HepG2 (cell line): ENCODE results near the gene RASSF6. TPM values are rescaled to one million over a fixed set of nuclear protein-coding genes. Genes with fewer than 3 reads are reported as not detected.

Experiments used
- ATAC-seq: fragments of 200-7000 bp; cut with Tn5 transposase; 3 replicates; pipeline ENCODE4 v1.9.1; 2020; ENCODE audit warnings: mild to moderate bottlenecking, moderate library complexity
- BruUV-seq: library from RNA; stranded (reverse); fragments of 400-500 nt; replicated peaks from 2 replicates; lab custom pipeline; 2021; lab: Mats Ljungman, UMichigan
- CTCF ChIA-PET: fragments of 300-600 bp; formaldehyde crosslinking; extraction: SDS; loops from one replicate; lab custom pipeline; 2021; ENCODE audit warnings: low total read pairs, inconsistent platforms, low intra/inter-chr PET ratio; lab: Yijun Ruan, JAX
- POLR2A ChIA-PET: fragments of 350-600 bp; sonication (Branson Sonifier 250); formaldehyde crosslinking; loops from one replicate; lab custom pipeline; 2020; ENCODE audit warnings: antibody characterized with exemption, inconsistent platforms; lab: Yijun Ruan, JAX
- DNase-seq: peaks from one replicate; pipeline ENCODE4 v3.0.0-alpha.2; 2015; ENCODE audit warnings: low spot score
- FAIRE-seq: peaks from 3 replicates; lab custom pipeline; 2011; peaks lifted over from hg19 to GRCh38; lab: Jason Lieb, UNC
- H2AFZ ChIP-seq: one replicate; pipeline ENCODE4 v1.6.1; 2011; ENCODE audit warnings: low read length, inconsistent platforms
- H3K27ac ChIP-seq: fragments of 300-600 bp; 3 replicates; pipeline ENCODE4 v1.8.0; 2011; ENCODE audit warnings: mixed run types, mild to moderate bottlenecking, mixed read lengths, low read length, inconsistent platforms; ENCODE audit not compliant: insufficient read depth; ENCODE audit errors: extremely low read length
- H3K27me3 ChIP-seq, 2 experiments: fragments of 200-600 bp in 1 of 2; 2 replicates in 1 of 2; 3 replicates in 1 of 2; pipeline versions ENCODE4 v1.6.0 to v1.8.0; 2011; ENCODE audit warnings: low read length in 2 of 2, mild to moderate bottlenecking in 2 of 2, moderate library complexity in 2 of 2, inconsistent platforms in 1 of 2; ENCODE audit not compliant: insufficient read depth in 2 of 2, control insufficient read depth in 1 of 2
- H3K36me3 ChIP-seq, 2 experiments: fragments of 200-600 bp in 1 of 2; replicated peaks in 1 of 2; 2 replicates in 1 of 2; 3 replicates in 1 of 2; pipeline versions ENCODE4 v1.5.1 to v1.8.0; 2011; ENCODE audit warnings: low read length in 2 of 2, inconsistent platforms in 1 of 2; ENCODE audit not compliant: insufficient read depth in 2 of 2, control insufficient read depth in 1 of 2
- H3K4me1 ChIP-seq: 2 replicates; pipeline ENCODE4 v1.5.1; 2012; ENCODE audit warnings: low read length, inconsistent platforms; ENCODE audit not compliant: insufficient read depth
- H3K4me2 ChIP-seq: 2 replicates; pipeline ENCODE4 v1.6.0; 2011; ENCODE audit warnings: low read depth, low read length, inconsistent platforms
- H3K4me3 ChIP-seq, 3 experiments: fragments of 200-600 bp in 1 of 3; sonication (generic), shearing (Covaris generic) in 1 of 3; replicated peaks in 1 of 3; 2 replicates each; pipeline ENCODE4 v1.5.1; 2011 to 2016; ENCODE audit warnings: low read length in 3 of 3, inconsistent platforms in 2 of 3, low read depth in 2 of 3, mild to moderate bottlenecking in 2 of 3, control low read depth in 1 of 3, mixed read lengths in 1 of 3; ENCODE audit not compliant: insufficient read depth in 1 of 3
- H3K79me2 ChIP-seq: one replicate; pipeline ENCODE4 v1.6.1; 2011; ENCODE audit warnings: low read length, inconsistent platforms; ENCODE audit not compliant: insufficient read depth
- H3K9ac ChIP-seq: 2 replicates; pipeline ENCODE4 v1.6.0; 2011; ENCODE audit warnings: mild to moderate bottlenecking, low read depth, low read length, inconsistent platforms; ENCODE audit not compliant: insufficient read depth
- H3K9me3 ChIP-seq: 2 replicates; pipeline ENCODE4 v1.5.1; 2012; ENCODE audit warnings: mild to moderate bottlenecking, low read length
- H4K20me1 ChIP-seq: 2 replicates; pipeline ENCODE4 v1.6.0; 2011; ENCODE audit warnings: inconsistent platforms, mild to moderate bottlenecking, low read length, moderate library complexity; ENCODE audit not compliant: insufficient read depth
- MATR3 ChIP-seq: sonication (generic); formaldehyde crosslinking; IDR thresholded peaks from 2 replicates; pipeline ENCODE4 v1.4.0; 2020; ENCODE audit warnings: missing genetic modification reagents
- MAZ ChIP-seq, 2 experiments: sonication (generic) in 1 of 2; formaldehyde crosslinking in 1 of 2; IDR thresholded peaks; 2 replicates each; pipeline versions ENCODE4 v1.5.0 to v1.6.1; 2012 to 2020; ENCODE audit warnings: low read depth in 2 of 2, mild to moderate bottlenecking in 2 of 2, borderline replicate concordance in 1 of 2, improper control_type of control experiment in 1 of 2, low read length in 1 of 2, missing genetic modification reagents in 1 of 2, moderate library complexity in 1 of 2
- PHB2 ChIP-seq: fragments of 450-650 bp; IDR thresholded peaks from 2 replicates; pipeline ENCODE4 v1.6.1; 2018; ENCODE audit not compliant: partially characterized antibody
- PRDM4 ChIP-seq: sonication (generic); formaldehyde crosslinking; IDR thresholded peaks from 2 replicates; pipeline ENCODE4 v1.9.0; 2021; ENCODE audit warnings: missing genetic modification reagents, borderline replicate concordance
- TCF7L2 ChIP-seq: IDR thresholded peaks from 2 replicates; pipeline ENCODE4 v1.6.1; 2011; ENCODE audit warnings: mild to moderate bottlenecking, low read depth, low read length, moderate library complexity
- ZBTB38 ChIP-seq: sonication (generic); formaldehyde crosslinking; IDR thresholded peaks from 2 replicates; pipeline ENCODE4 v1.5.1; 2020; ENCODE audit warnings: mild to moderate bottlenecking, missing genetic modification reagents
- ZNF329 ChIP-seq: sonication (generic); formaldehyde crosslinking; IDR thresholded peaks from 2 replicates; pipeline ENCODE4 v1.9.0; 2021; ENCODE audit warnings: low read depth, mild to moderate bottlenecking, missing genetic modification reagents
- ZNF382 ChIP-seq: sonication (generic); formaldehyde crosslinking; IDR thresholded peaks from 2 replicates; pipeline ENCODE4 v1.5.0; 2020; ENCODE audit warnings: missing genetic modification reagents, mild to moderate bottlenecking, borderline replicate concordance
- ZNF460 ChIP-seq: sonication (generic); formaldehyde crosslinking; IDR thresholded peaks from 2 replicates; pipeline ENCODE4 v1.5.1; 2020; ENCODE audit warnings: missing genetic modification reagents, mild to moderate bottlenecking, borderline replicate concordance
- ZNF607 ChIP-seq: sonication (generic); formaldehyde crosslinking; IDR thresholded peaks from 2 replicates; pipeline ENCODE4 v1.5.1; 2020; ENCODE audit warnings: missing genetic modification reagents, mild to moderate bottlenecking, borderline replicate concordance
- ZNF619 ChIP-seq: sonication (generic); formaldehyde crosslinking; IDR thresholded peaks from 2 replicates; pipeline ENCODE4 v1.4.0; 2020; ENCODE audit warnings: mild to moderate bottlenecking, missing genetic modification reagents
- ZNF746 ChIP-seq: sonication (generic); formaldehyde crosslinking; IDR thresholded peaks from 2 replicates; pipeline ENCODE4 v1.8.0; 2022; ENCODE audit warnings: mild to moderate bottlenecking, missing genetic modification reagents
- ZSCAN22 ChIP-seq: sonication (generic); formaldehyde crosslinking; IDR thresholded peaks from 2 replicates; pipeline ENCODE4 v1.4.0; 2020; ENCODE audit warnings: mild to moderate bottlenecking, missing genetic modification reagents
- WGBS: methylation state at CpG from one replicate; pipeline ENCODE4 v1.1.6; 2017; ENCODE audit warnings: low lambda C conversion rate; 5-methylcytosine and 5-hydroxymethylcytosine counted together
- in situ Hi-C: cut with HindIII; loops from 2 replicates; pipeline ENCODE4 v1.10.0; 2017; ENCODE audit warnings: low pct_unique_long_range_greater_than_20kb; ENCODE audit not compliant: extremely low pct_ligation_motif_present
- intact Hi-C: fragments of 100-400 bp; cut with micrococcal nuclease; formaldehyde crosslinking; loops from one replicate; pipeline ENCODE4 v1.10.0; 2022; ENCODE audit not compliant: unreplicated experiment
- polyA plus RNA-seq, 8 experiments: library from polyadenylated mRNA; depleted of rRNA in 3 of 8; stranded (reverse) in 7 of 8; unstranded in 1 of 8; fragments of >200 nt; fragmentation: Illumina TruSeq in 4 of 8; extraction: Trizol in 4 of 8; gene quantifications; 2 replicates each; pipeline versions ENCODE4 v1.2.1 to v1.2.3, GENCODE V29; 2011 to 2016; ENCODE audit warnings: low read depth in 4 of 8, missing spikeins in 1 of 8, mixed read lengths in 1 of 8; ENCODE audit not compliant: insufficient read depth in 1 of 8
- total RNA-seq, 5 experiments: library from RNA; depleted of rRNA; stranded (reverse); fragments of >200 nt; fragmentation: Illumina TruSeq; extraction: Trizol; gene quantifications; 2 replicates each; pipeline ENCODE4 v1.2.3, GENCODE V29; 2016; ENCODE audit warnings: low read depth in 1 of 5
- TF ChIP-seq, protein P1 (sequence below): IDR thresholded peaks from 2 replicates; pipeline ENCODE4 v1.6.1; 2016; ENCODE audit warnings: missing compliant biosample characterization, missing genetic modification reagents, borderline replicate concordance
- TF ChIP-seq, protein P2 (sequence below): fragments of 450-650 bp; IDR thresholded peaks from 2 replicates; pipeline ENCODE4 v1.6.1; 2016
- TF ChIP-seq, protein P3 (sequence below): sonication (generic); formaldehyde crosslinking; IDR thresholded peaks from 2 replicates; pipeline ENCODE4 v1.4.0; 2020; ENCODE audit warnings: mild to moderate bottlenecking, missing genetic modification reagents, borderline replicate concordance

Gene RASSF6
- total and polyA plus RNA-seq, 2 of the 13 experiments (the other 11 are each of a cell fraction or from before 2014, with no cell fraction given): 0.03 to 0.11 TPM

DNA sequence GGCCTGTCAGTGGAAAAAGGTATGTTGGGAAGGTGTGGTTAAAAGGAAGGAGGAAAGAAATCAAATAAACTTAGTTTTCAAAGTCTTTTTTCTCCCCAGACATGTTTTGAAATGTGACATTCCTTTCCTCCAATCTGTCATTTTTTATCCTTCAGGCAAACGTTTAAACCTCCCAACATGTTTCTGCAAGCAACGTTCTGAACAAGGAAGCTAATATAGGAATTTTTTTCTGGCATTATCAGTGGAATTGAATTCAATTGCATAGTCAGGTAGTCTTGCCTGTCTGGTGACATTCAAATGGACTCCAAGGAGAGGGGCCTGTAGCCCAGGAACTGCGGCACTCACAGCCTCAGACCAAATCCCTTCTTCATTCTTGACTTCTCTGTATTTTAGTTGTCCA, 30.0 kb upstream of the RASSF6 start (continued):
- TF ChIP-seq PRDM4 (CRISPR knock-in tag): no peak
- no peak for TF ChIP-seq PHB2
- TF ChIP-seq, protein P1, sequence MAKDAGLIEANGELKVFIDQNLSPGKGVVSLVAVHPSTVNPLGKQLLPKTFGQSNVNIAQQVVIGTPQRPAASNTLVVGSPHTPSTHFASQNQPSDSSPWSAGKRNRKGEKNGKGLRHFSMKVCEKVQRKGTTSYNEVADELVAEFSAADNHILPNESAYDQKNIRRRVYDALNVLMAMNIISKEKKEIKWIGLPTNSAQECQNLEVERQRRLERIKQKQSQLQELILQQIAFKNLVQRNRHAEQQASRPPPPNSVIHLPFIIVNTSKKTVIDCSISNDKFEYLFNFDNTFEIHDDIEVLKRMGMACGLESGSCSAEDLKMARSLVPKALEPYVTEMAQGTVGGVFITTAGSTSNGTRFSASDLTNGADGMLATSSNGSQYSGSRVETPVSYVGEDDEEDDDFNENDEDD (CRISPR knock-in tag): no peak
- TF ChIP-seq, all 625 proteins: peak for 0

- H3K4me3 ChIP-seq: no peak overlapping the region
Observed at GRCh38 chr4:73648478-73648877, 28.2 kb upstream of the RASSF6 start.

More at GRCh38 chr4:73648478-73648877, 28.2 kb upstream of the RASSF6 start:
- TF ChIP-seq, protein P2, sequence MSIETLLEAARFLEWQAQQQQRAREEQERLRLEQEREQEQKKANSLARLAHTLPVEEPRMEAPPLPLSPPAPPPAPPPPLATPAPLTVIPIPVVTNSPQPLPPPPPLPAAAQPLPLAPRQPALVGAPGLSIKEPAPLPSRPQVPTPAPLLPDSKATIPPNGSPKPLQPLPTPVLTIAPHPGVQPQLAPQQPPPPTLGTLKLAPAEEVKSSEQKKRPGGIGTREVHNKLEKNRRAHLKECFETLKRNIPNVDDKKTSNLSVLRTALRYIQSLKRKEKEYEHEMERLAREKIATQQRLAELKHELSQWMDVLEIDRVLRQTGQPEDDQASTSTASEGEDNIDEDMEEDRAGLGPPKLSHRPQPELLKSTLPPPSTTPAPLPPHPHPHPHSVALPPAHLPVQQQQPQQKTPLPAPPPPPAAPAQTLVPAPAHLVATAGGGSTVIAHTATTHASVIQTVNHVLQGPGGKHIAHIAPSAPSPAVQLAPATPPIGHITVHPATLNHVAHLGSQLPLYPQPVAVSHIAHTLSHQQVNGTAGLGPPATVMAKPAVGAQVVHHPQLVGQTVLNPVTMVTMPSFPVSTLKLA: no peak
- no peak for TF ChIP-seq ZNF619
- TF ChIP-seq ZNF329 (CRISPR knock-in tag): no peak
- TF ChIP-seq, protein P3, sequence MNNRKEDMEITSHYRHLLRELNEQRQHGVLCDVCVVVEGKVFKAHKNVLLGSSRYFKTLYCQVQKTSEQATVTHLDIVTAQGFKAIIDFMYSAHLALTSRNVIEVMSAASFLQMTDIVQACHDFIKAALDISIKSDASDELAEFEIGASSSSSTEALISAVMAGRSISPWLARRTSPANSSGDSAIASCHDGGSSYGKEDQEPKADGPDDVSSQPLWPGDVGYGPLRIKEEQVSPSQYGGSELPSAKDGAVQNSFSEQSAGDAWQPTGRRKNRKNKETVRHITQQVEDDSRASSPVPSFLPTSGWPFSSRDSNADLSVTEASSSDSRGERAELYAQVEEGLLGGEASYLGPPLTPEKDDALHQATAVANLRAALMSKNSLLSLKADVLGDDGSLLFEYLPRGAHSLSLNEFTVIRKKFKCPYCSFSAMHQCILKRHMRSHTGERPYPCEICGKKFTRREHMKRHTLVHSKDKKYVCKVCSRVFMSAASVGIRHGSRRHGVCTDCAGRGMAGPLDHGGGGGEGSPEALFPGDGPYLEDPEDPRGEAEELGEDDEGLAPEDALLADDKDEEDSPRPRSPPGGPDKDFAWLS (CRISPR knock-in tag): no peak
- TF ChIP-seq ZNF746 (CRISPR knock-in tag): no peak
- no peak for TF ChIP-seq ZSCAN22 (CRISPR knock-in tag)
- no peak for TF ChIP-seq TCF7L2
- TF ChIP-seq MATR3 (CRISPR knock-in tag): no peak
- no peak for TF ChIP-seq ZNF607 (CRISPR knock-in tag)
- TF ChIP-seq ZNF460 (CRISPR knock-in tag): no peak
- no peak for TF ChIP-seq ZNF382 (CRISPR knock-in tag)
- no peak for TF ChIP-seq ZBTB38 (CRISPR knock-in tag)
- no peak for TF ChIP-seq MAZ (IDR thresholded peaks at IDR 0.05; ENCODE audit: borderline replicate concordance, low read depth, low read length)
- no peak for TF ChIP-seq MAZ (CRISPR knock-in tag; IDR thresholded peaks at IDR 0.05; ENCODE audit: low read depth)
- CTCF ChIA-PET: no interaction called here
- Histone ChIP-seq H3K4me2 (no peak overlapping the region), H3K9me3 (no peaks in the 10 kb centered on the region), H2AFZ (no peak overlapping the region), H3K4me1 (no peaks in the 10 kb centered on the region), H4K20me1 (no peaks in the 10 kb centered on the region), H3K27ac (no peak overlapping the region), H3K79me2 (no peaks in the 10 kb centered on the region), H3K27me3 (no peaks in the 10 kb centered on the region), H3K36me3 (no peaks in the 10 kb centered on the region), H3K9ac (no peak overlapping the region)
- no peak for DNase-seq
- no TSS peak for BruUV-seq
- intact Hi-C loops: no loop called here
- 45% methylated on average over 3 of the region's 3 CpGs for WGBS
- in situ Hi-C loops: no loop called here
- no peak for FAIRE-seq
- ATAC-seq: no peak
- POLR2A ChIA-PET: no interaction called here
